Mesenchymal stem cell (in vitro differentiated cells and primary cell): ENCODE results near the gene SPATA21.

Experiments
- DNase-seq: peaks from one replicate; pipeline ENCODE4 v3.0.0-alpha.2; 2013
- H2AFZ ChIP-seq: one replicate; pipeline ENCODE4 v1.6.1; 2013; ENCODE audit warnings: low read depth, mild to moderate bottlenecking, control low read depth, inconsistent platforms, low read length, moderate library complexity
- H2AK5ac ChIP-seq: 2 replicates; pipeline ENCODE4 v1.6.1; 2013; ENCODE audit warnings: low read length, moderate library complexity, mild to moderate bottlenecking, inconsistent platforms; ENCODE audit not compliant: severe bottlenecking
- H2BK120ac ChIP-seq: one replicate; pipeline ENCODE4 v1.6.1; 2013; ENCODE audit warnings: low read depth, mild to moderate bottlenecking, inconsistent platforms, low read length, moderate library complexity
- H2BK12ac ChIP-seq, 2 experiments: one replicate each; pipeline ENCODE4 v1.6.1; 2013; ENCODE audit warnings: inconsistent platforms in 2 of 2, low read length in 2 of 2, mild to moderate bottlenecking in 2 of 2, moderate library complexity in 2 of 2, control low read depth in 1 of 2
- H2BK15ac ChIP-seq: one replicate; pipeline ENCODE4 v1.6.1; 2013; ENCODE audit warnings: mild to moderate bottlenecking, low read depth, inconsistent platforms; ENCODE audit not compliant: poor library complexity, severe bottlenecking
- H2BK5ac ChIP-seq: 2 replicates; pipeline ENCODE4 v1.6.1; 2013; ENCODE audit warnings: low read depth, mild to moderate bottlenecking, low read length, control low read depth, inconsistent platforms; ENCODE audit not compliant: poor library complexity, severe bottlenecking
- H3K14ac ChIP-seq, 2 experiments: one replicate each; pipeline ENCODE4 v1.6.1; 2013; ENCODE audit warnings: inconsistent platforms in 2 of 2, low read length in 2 of 2, control low read depth in 1 of 2, mild to moderate bottlenecking in 1 of 2, moderate library complexity in 1 of 2
- H3K18ac ChIP-seq, 2 experiments: one replicate each; pipeline ENCODE4 v1.6.1; 2013; ENCODE audit warnings: inconsistent platforms in 2 of 2, low read length in 2 of 2, control low read depth in 1 of 2, low read depth in 1 of 2, mild to moderate bottlenecking in 1 of 2
- H3K23ac ChIP-seq, 2 experiments: one replicate each; pipeline ENCODE4 v1.6.1; 2013; ENCODE audit warnings: inconsistent platforms in 2 of 2, low read length in 2 of 2, mild to moderate bottlenecking in 2 of 2, moderate library complexity in 2 of 2, control low read depth in 1 of 2
- H3K27ac ChIP-seq: 2 replicates; pipeline ENCODE4 v1.5.1; 2013; ENCODE audit warnings: mild to moderate bottlenecking, moderate library complexity, low read length, control low read depth, inconsistent platforms; ENCODE audit not compliant: poor library complexity, severe bottlenecking
- H3K27me3 ChIP-seq, 2 experiments: 2 replicates each; pipeline versions ENCODE4 v1.6.1 to v1.7.0; 2013; ENCODE audit warnings: low read length in 2 of 2, mild to moderate bottlenecking in 2 of 2, moderate library complexity in 2 of 2, control low read depth in 1 of 2, inconsistent platforms in 1 of 2; ENCODE audit not compliant: control insufficient read depth in 1 of 2, insufficient read depth in 1 of 2
- H3K36me3 ChIP-seq, 2 experiments: 2 replicates each; pipeline versions ENCODE4 v1.6.1 to v1.7.0; 2013; ENCODE audit warnings: low read length in 2 of 2, control low read depth in 1 of 2, inconsistent platforms in 1 of 2, low read depth in 1 of 2, mild to moderate bottlenecking in 1 of 2; ENCODE audit not compliant: insufficient read depth in 2 of 2, control insufficient read depth in 1 of 2
- H3K4ac ChIP-seq, 2 experiments: one replicate each; pipeline ENCODE4 v1.6.1; 2013; ENCODE audit warnings: inconsistent platforms in 2 of 2, low read length in 2 of 2, mild to moderate bottlenecking in 2 of 2, moderate library complexity in 2 of 2, control low read depth in 1 of 2, low read depth in 1 of 2
- H3K4me1 ChIP-seq: 2 replicates; pipeline ENCODE4 v1.6.1; 2013; ENCODE audit warnings: low read depth, low read length, control low read depth; ENCODE audit not compliant: control insufficient read depth, insufficient read depth
- H3K4me2 ChIP-seq: 2 replicates; pipeline ENCODE4 v1.6.1; 2013; ENCODE audit warnings: low read length, mild to moderate bottlenecking, inconsistent platforms; ENCODE audit not compliant: poor library complexity, severe bottlenecking
- H3K4me3 ChIP-seq, 2 experiments: 2 replicates each; pipeline versions ENCODE4 v1.5.1 to v1.7.0; 2013; ENCODE audit warnings: low read length in 2 of 2, mild to moderate bottlenecking in 2 of 2, control low read depth in 1 of 2, low read depth in 1 of 2; ENCODE audit not compliant: insufficient read depth in 1 of 2
- H3K79me1 ChIP-seq: replicated peaks from 2 replicates; pipeline ENCODE4 v1.6.1; 2013; ENCODE audit warnings: mild to moderate bottlenecking, control low read depth, low read length, inconsistent platforms; ENCODE audit not compliant: poor library complexity, severe bottlenecking
- H3K9ac ChIP-seq: 2 replicates; pipeline ENCODE4 v1.7.0; 2013; ENCODE audit warnings: mild to moderate bottlenecking, low read length, moderate library complexity
- H3K9me3 ChIP-seq: 2 replicates; pipeline ENCODE4 v1.7.0; 2013; ENCODE audit warnings: mild to moderate bottlenecking, low read length; ENCODE audit not compliant: control insufficient read depth
- H4K8ac ChIP-seq: one replicate; pipeline ENCODE4 v1.6.1; 2013; ENCODE audit warnings: inconsistent platforms, mild to moderate bottlenecking, low read length, moderate library complexity
- H4K91ac ChIP-seq: one replicate; pipeline ENCODE4 v1.6.1; 2013; ENCODE audit warnings: mild to moderate bottlenecking, low read length, inconsistent platforms
- WGBS: methylation state at CpG from one replicate; pipeline ENCODE4 v1.1.7; 2013; ENCODE audit warnings: mixed read lengths; 5-methylcytosine and 5-hydroxymethylcytosine counted together

Gene SPATA21

GRCh38 chr1:16421201-16421600 is 16.0 kb downstream of the SPATA21 start:
- H2BK15ac ChIP-seq, result no peak overlapping the region
- no peak overlapping the region for H2BK12ac ChIP-seq
- H2AK5ac ChIP-seq, result no peak overlapping the region
- H3K27me3 ChIP-seq, result peaks cover 15 to 34% of the 10 kb centered on the region in 2 experiments
- H3K9me3 ChIP-seq, result no peaks in the 10 kb centered on the region
- H3K36me3 ChIP-seq, result no peaks in the 10 kb centered on the region
- no peak overlapping the region for H2BK5ac ChIP-seq
- no peak overlapping the region for H2AFZ ChIP-seq
- no peak overlapping the region for H3K23ac ChIP-seq
- WGBS, result 81% methylated on average over 7 of the region's 7 CpGs
- no peaks in the 10 kb centered on the region for H3K79me1 ChIP-seq
- no peak overlapping the region for H3K27ac ChIP-seq
- H3K4me3 ChIP-seq, result no peak overlapping the region
- H3K18ac ChIP-seq, result no peak overlapping the region
- no peak overlapping the region for H4K8ac ChIP-seq
- H3K14ac ChIP-seq, result no peak overlapping the region
- no peak overlapping the region for H3K4me2 ChIP-seq
- H2BK120ac ChIP-seq, result no peak overlapping the region
- DNase-seq, result no peak
- H3K4me1 ChIP-seq, result peaks cover 4% of the 10 kb centered on the region
- H4K91ac ChIP-seq, result no peak overlapping the region
- no peak overlapping the region for H3K9ac ChIP-seq
- no peak overlapping the region for H3K4ac ChIP-seq

GRCh38 chr1:16420424-16421118 is 16.7 kb downstream of the SPATA21 start:
- no peak overlapping the region for H3K9ac ChIP-seq
- no peak overlapping the region for H2BK5ac ChIP-seq
- H2AFZ ChIP-seq, result no peak overlapping the region
- no peak overlapping the region for H2BK12ac ChIP-seq
- H3K4me3 ChIP-seq, result no peak overlapping the region
- no peak overlapping the region for H4K8ac ChIP-seq
- peaks cover 4% of the 10 kb centered on the region for H3K4me1 ChIP-seq
- DNase-seq, result no peak
- no peak overlapping the region for H3K4me2 ChIP-seq
- H4K91ac ChIP-seq, result no peak overlapping the region
- no peak overlapping the region for H3K23ac ChIP-seq
- no peaks in the 10 kb centered on the region for H3K36me3 ChIP-seq
- H2BK15ac ChIP-seq, result no peak overlapping the region
- H2AK5ac ChIP-seq, result no peak overlapping the region
- no peaks in the 10 kb centered on the region for H3K9me3 ChIP-seq
- WGBS, result 77% methylated on average over 9 of the region's 9 CpGs
- no peak overlapping the region for H2BK120ac ChIP-seq
- no peaks in the 10 kb centered on the region for H3K79me1 ChIP-seq
- no peak overlapping the region for H3K27ac ChIP-seq
- H3K14ac ChIP-seq, result no peak overlapping the region
- peaks cover 15 to 34% of the 10 kb centered on the region in 2 experiments for H3K27me3 ChIP-seq
- H3K18ac ChIP-seq, result no peak overlapping the region
- no peak overlapping the region for H3K4ac ChIP-seq

GRCh38 chr1:16418823-16419425 is 18.3 kb downstream of the SPATA21 start:
- Histone ChIP-seq H3K4me1 (no peaks in the 10 kb centered on the region), H2BK12ac (no peak overlapping the region), H3K4me2 (no peak overlapping the region), H2BK15ac (no peak overlapping the region), H3K4ac (no peak overlapping the region), H3K79me1 (no peaks in the 10 kb centered on the region), H3K27me3 (peaks cover 15 to 34% of the 10 kb centered on the region in 2 experiments), H3K14ac (no peak overlapping the region), H3K27ac (no peak overlapping the region), H3K23ac (no peak overlapping the region), H2BK5ac (no peak overlapping the region), H2AK5ac (no peak overlapping the region), H3K4me3 (no peak overlapping the region), H2AFZ (no peak overlapping the region), H3K18ac (no peak overlapping the region), H3K9ac (no peak overlapping the region), H4K91ac (no peak overlapping the region), H3K9me3 (no peaks in the 10 kb centered on the region), H3K36me3 (no peaks in the 10 kb centered on the region), H4K8ac (no peak overlapping the region), H2BK120ac (no peak overlapping the region)
- WGBS, result 84% methylated on average over 7 of the region's 7 CpGs
- peak; percentile 46 for DNase-seq

- Histone ChIP-seq H3K4me3 (no peak overlapping the region), H2BK5ac (no peak overlapping the region), H3K4me2 (no peak overlapping the region), H2BK120ac (no peak overlapping the region), H2BK12ac (no peak overlapping the region), H3K9me3 (no peaks in the 10 kb centered on the region), H3K23ac (no peak overlapping the region), H2BK15ac (no peak overlapping the region), H2AK5ac (no peak overlapping the region), H3K14ac (no peak overlapping the region), H3K36me3 (no peaks in the 10 kb centered on the region), H4K91ac (no peak overlapping the region), H3K18ac (no peak overlapping the region), H3K4ac (no peak overlapping the region), H3K27ac (no peak overlapping the region), H3K79me1 (no peaks in the 10 kb centered on the region), H3K4me1 (no peaks in the 10 kb centered on the region), H4K8ac (no peak overlapping the region), H3K9ac (no peak overlapping the region), H3K27me3 (peaks cover 0 to 16% of the 10 kb centered on the region in 2 experiments), H2AFZ (no peak overlapping the region)
- DNase-seq, result no peak
- WGBS, result 98% methylated on average over 2 of the region's 3 CpGs
These were observed 24.0 kb downstream of the SPATA21 start for GRCh38 chr1:16413191-16413590.
